GM12878 (cell line): ENCODE results near the gene TATDN3.

Source experiments
- CTCF ChIP-seq, 3 experiments: IDR thresholded peaks in 2 of 3; conservative IDR thresholded peaks in 1 of 3; 2 replicates each; pipeline ENCODE4 v1.5.1; 2011; ENCODE audit warnings: low read depth in 3 of 3, low read length in 3 of 3, mild to moderate bottlenecking in 3 of 3, control low read depth in 2 of 3, moderate library complexity in 2 of 3, inconsistent platforms in 1 of 3, mixed read lengths in 1 of 3; ENCODE audit not compliant: control insufficient read depth in 2 of 3, insufficient read depth in 1 of 3; ENCODE audit errors: extremely low read depth in 1 of 3
- REST ChIP-seq: IDR thresholded peaks from 2 replicates; pipeline ENCODE4 v1.6.1; 2012; ENCODE audit warnings: mild to moderate bottlenecking, low read depth, low read length
- SIN3A ChIP-seq: IDR thresholded peaks from 2 replicates; pipeline ENCODE4 v1.6.1; 2012; ENCODE audit warnings: low read depth, low read length, improper control_type of control experiment
- SP1 ChIP-seq: IDR thresholded peaks from one replicate; pipeline ENCODE4 v1.6.1; 2011; ENCODE audit warnings: low read depth, low read length
- ZZZ3 ChIP-seq: IDR thresholded peaks from 2 replicates; pipeline ENCODE4 v1.6.1; 2011; ENCODE audit warnings: low read depth; ENCODE audit not compliant: control insufficient read depth, insufficient read length

DNA sequence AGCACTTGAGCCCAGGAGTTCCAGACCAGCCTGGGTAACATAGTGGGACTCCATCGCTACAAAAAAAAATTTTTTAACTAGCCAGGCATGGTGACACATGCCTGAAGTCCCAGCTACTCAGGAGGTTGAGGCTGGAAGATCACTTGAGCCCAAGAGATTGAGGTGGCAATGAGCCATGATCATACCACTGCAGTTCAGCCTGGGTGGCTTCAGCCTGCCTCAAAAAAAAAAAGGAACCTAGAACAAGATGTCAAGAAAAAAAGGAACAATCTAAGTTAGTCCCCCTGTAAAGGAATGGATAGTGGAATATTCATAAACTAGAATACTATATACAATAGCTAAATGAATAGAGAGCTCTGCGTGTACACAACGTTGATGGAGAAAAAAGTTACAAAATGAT lies 14.5 kb upstream of the TATDN3 start:
- TF ChIP-seq CTCF (IDR thresholded peaks at IDR 0.05 in 2 of 3, conservative IDR thresholded peaks at IDR 0.05 in 1 of 3; ENCODE audit: control insufficient read depth in 2 of 3, extremely low read depth in 1 of 3, insufficient read depth in 1 of 3, low read depth in 3 of 3, low read length in 3 of 3) (no peak), ZZZ3 (no peak), REST (no peak), SIN3A (no peak), SP1 (no peak)
